HG03135 (cell line): ENCODE data around the gene FAM111A.

Experiments used
- ATAC-seq: cut with Tn5 transposase; IDR thresholded peaks from one replicate; pipeline ENCODE4 v1.9.1; 2021; ENCODE audit warnings: mild to moderate bottlenecking, moderate library complexity; ENCODE audit not compliant: unreplicated experiment

The FAM111A gene

DNA sequence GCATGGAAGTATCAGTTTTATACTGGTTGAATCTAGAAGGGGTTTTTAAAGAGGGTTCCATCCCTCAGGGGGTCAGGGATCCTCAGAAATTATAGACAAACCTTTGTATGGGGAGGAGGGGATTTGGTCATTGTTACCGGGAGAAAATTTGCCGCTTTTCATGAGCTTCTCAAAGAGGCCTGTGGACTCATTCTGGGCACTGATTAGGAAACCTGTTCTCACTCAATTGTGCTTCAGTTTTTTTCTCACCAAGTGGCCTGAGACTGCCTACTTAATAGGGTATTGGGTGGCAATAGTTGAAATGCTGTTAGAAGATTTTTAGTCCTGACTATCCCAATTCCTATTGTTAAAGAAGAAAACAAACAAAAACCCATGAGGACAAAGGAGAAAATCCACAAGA lies 56.1 kb downstream of the FAM111A start:
- no peak for ATAC-seq

GRCh38 chr11:59199546-59200422 lies 57.1 kb downstream of the FAM111A start:
- ATAC-seq: peak; percentile 63

- ATAC-seq: peak; percentile 39
Measured at GRCh38 chr11:59200423-59200746, 57.7 kb downstream of the FAM111A start.

DNA sequence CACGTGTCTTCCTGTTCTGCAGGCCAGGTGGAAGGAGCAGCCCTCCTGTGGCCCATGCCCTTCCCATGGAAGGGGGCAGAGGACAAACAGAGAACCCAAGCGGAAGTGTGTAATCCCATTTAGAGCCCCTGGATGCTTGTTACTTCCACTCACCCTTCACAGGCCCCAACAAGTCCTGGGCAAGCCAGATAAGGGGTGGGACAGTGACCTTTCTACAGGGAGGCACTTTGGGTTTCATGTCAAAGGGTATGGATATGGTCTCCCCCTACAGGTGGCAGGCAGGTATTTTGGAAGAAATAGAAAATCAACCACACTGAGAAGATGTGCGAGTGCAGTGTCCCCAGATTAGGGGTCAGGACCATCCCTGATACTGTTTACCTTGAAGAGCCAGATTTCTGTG lies 58.7 kb downstream of the FAM111A start:
- ATAC-seq: no peak
